ENCODE data around the gene SAA1.
"Not testable (repeated sequence)": the region's sequence is repeated elsewhere in the genome, so short reads cannot be mapped to it uniquely, and the experiment has no call there.

SAA1 gene

GRCh38 chr11:18265949-18266348 lies at the start of gene SAA1:
TSS of gene SAA1 (plus strand) at chr11:18266264. CDS start at chr11:18266888, 624 bp downstream.
- no peak for DNase-seq (ENCODE audit: low read depth in 2 of 2)

DNA sequence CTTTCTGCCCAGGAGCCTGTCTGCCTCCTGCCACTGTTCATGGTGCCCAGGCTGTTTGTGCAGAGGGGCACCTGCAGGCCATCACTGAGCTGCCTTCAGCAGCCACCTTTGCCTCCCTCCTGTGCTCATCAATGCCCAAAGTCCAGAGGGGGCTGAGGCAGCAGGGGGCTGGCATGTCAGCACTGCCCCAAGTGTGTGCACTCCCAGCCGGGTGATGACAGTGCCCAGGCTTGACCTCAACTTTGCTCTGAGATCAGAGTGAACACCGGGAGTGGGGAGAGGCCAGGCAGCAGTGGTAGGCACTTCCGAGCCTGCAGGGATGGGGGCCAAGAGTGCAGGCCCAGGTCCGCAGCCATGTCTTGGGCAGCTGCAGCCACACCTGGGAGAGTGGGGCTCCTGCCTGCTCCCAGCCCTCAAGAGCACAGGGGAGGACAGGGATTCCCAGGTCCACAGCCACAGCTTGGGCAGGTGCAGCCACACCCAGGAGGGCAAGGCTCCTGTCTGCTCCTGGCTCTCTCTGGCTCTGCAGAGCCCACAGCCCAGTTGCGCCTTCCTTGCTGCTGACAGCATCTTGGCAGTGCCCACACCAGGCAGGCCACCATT lies 44.7 kb upstream of the SAA1 start:
- DNase-seq (ENCODE audit: low read depth in 2 of 2) = no peak

DNA sequence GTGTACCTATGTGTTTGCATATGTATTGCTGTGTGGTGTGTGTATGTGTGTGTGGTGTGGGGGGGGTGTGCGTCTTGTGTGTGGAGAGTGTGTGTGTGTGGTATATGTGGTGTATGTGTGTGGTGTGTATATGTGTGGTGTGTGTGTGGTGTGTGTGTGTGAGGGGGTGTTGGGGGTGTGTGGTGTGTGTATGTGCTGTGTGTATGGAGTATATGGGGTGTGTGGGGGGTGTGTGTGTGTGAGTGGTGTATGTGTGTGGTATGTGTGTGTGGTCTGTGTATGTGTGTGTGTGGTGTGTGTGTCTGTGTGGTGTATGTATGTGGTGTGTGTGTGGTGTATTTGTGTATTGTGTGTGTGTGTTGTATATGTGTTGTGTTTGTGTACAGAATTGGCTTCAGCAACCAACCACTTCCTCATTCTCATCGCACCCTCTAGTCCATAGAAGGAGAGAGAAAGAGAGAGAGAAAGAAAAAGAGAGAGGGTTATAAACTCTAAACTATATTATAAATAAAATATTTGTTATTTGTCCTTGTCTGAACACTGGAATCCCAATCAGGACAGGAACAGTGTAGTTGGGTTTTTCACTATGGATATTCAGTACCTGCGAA lies 43.1 kb upstream of the SAA1 start:
- no peak for DNase-seq (ENCODE audit: low read depth in 2 of 2)

- DNase-seq (ENCODE audit: low read depth in 2 of 2) = no peak
These were observed 42.3 kb upstream of the SAA1 start for GRCh38 chr11:18223591-18224387.

DNA sequence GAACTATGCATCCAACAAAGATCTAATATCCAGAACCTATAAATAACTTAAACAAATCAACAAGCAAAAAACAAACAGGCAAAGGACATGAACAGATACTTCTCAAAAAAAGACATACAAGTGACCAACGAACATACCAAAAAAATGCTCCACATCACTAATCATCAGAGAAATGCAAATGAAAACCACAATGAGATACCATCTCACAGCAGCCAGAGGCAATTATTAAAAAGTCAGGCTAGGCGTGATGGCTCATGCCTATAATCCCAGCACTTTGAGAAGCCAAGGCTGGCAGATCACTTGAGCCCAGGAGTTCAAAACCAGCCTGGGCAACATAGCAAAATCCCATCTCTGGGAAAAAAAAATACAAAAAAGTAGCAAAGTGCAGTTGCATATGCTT lies 40.2 kb upstream of the SAA1 start:
- DNase-seq (ENCODE audit: low read depth in 2 of 2) = no peak

DNA sequence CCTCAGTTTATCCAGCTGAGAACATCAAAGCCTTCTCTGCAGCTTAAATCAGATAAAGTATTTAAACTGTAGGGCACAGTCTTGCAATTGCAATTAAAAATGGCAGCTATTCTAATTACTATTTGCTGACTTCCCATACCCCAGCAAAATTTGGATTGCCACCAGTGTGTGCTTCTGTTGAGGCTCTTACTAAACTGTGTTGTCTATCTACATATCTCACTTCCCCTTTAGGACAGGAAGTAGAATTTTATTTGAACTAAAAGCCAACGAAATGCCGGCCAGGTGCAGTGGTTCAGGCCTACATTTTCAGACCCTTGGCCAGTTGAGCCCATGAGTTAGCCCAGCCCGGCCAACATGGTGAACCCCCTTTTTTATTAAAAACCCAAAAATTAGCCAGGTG lies 36.6 kb upstream of the SAA1 start:
- DNase-seq (ENCODE audit: low read depth in 2 of 2) = no peak

- DNase-seq (ENCODE audit: low read depth in 2 of 2) = no peak
These were observed 35.2 kb upstream of the SAA1 start for GRCh38 chr11:18230859-18231258.

GRCh38 chr11:18233912-18234311 lies 32.2 kb upstream of the SAA1 start:
- no peak for DNase-seq (ENCODE audit: low read depth in 2 of 2)

- DNase-seq (ENCODE audit: low read depth in 2 of 2) = no peak
These were observed 30.4 kb upstream of the SAA1 start for GRCh38 chr11:18235394-18236334.

GRCh38 chr11:18236664-18237356 lies 29.3 kb upstream of the SAA1 start, which contains the start of gene SAA4:
TSS of gene SAA4 (minus strand) at chr11:18236802. CDS start at chr11:18235926, 876 bp downstream.
- DNase-seq (ENCODE audit: low read depth in 2 of 2) = no peak

GRCh38 chr11:18239655-18240054 lies 26.4 kb upstream of the SAA1 start:
- DNase-seq (ENCODE audit: low read depth in 2 of 2) = no peak

GRCh38 chr11:18243783-18244362 lies 22.2 kb upstream of the SAA1 start:
- peak; percentile 17 to 19 for DNase-seq (ENCODE audit: low read depth in 2 of 2)

GRCh38 chr11:18245396-18245795 lies 20.7 kb upstream of the SAA1 start:
- DNase-seq (ENCODE audit: low read depth in 2 of 2) = no peak

- peak; percentile 7 to 9 for DNase-seq (ENCODE audit: low read depth in 2 of 2)
These were observed 19.5 kb upstream of the SAA1 start for GRCh38 chr11:18246379-18247190.

DNA sequence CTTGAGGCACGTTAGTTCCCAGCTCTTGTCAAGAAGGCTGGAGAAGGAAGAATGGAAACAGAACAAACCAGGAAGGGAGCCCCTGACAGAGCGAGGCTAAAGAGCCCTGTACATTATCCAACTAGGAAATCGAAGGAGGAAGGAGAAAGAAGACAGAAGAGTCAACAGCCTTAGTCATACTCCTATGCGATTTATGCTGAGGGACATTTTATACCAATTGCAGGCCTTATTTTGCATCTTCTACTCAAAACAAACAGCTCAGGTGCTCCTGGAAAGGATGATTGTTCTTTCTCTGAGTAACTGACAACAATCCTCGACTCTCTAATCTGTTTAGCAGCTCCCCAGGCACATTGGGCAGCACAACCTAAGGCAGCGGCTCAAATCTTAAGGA lies 18.9 kb upstream of the SAA1 start:
- DNase-seq (ENCODE audit: low read depth in 2 of 2) = not testable (repeated sequence)

GRCh38 chr11:18248561-18248960 lies 17.5 kb upstream of the SAA1 start, which contains the start of gene SAA2:
TSS of gene SAA2 (minus strand) at chr11:18248668. CDS start at chr11:18248011, 657 bp downstream.
- no peak for DNase-seq (ENCODE audit: low read depth in 2 of 2)

DNA sequence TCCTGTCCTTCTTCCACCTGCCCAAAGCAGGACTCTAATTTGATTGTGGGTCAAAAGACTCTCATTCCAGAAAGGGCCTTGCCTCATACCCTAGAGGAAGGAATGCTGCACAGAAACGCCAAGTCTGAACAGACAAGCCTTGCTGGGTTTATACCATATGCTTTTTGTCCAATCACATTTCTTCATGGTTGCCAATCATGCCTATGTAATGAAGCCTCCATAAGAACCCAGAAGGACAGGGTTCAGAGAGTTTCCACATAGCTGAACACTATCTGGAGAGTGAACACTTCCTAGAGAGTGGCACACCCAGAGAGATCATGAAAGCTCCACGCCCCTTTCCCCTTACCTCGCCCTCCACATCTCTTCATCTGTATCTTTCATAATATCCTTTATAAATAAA lies 12.8 kb upstream of the SAA1 start:
- no peak for DNase-seq (ENCODE audit: low read depth in 2 of 2)

GRCh38 chr11:18253778-18254338 lies 12.2 kb upstream of the SAA1 start:
- DNase-seq (ENCODE audit: low read depth in 2 of 2) = no peak

- DNase-seq (ENCODE audit: low read depth in 2 of 2) = no peak
These were observed 11.2 kb upstream of the SAA1 start for GRCh38 chr11:18254781-18255361.

All from stimulated activated CD8-positive, alpha-beta memory T cell treated with anti-CD3 and anti-CD28 coated beads, Interleukin-15, amount 100 ng/mL, for 48 hours (primary cell).